AG04449 (cell line): ENCODE results near the gene PLA2R1.
A peak's percentile ranks its signal among the peaks of the same experiment; 100 is the strongest.

Experiments
- CTCF ChIA-PET: fragments of 350-600 bp; formaldehyde crosslinking; extraction: SDS; loops from one replicate; lab custom pipeline; 2021; ENCODE audit warnings: antibody characterized with exemption; lab: Yijun Ruan, JAX
- POLR2A ChIA-PET: fragments of 400-600, 350-600 bp; formaldehyde crosslinking; extraction: SDS; loops from one replicate; lab custom pipeline; 2020; ENCODE audit warnings: antibody characterized with exemption, inconsistent platforms; lab: Yijun Ruan, JAX
- DNase-seq: peaks from one replicate; pipeline ENCODE4 v3.0.0-alpha.2; 2010; ENCODE audit warnings: low read depth, low spot score
- H3K4me3 ChIP-seq: 2 replicates; pipeline ENCODE4 v1.5.1; 2011; ENCODE audit warnings: low read depth, mild to moderate bottlenecking, control low read depth, low read length
- CTCF ChIP-seq: IDR thresholded peaks from one replicate; pipeline ENCODE4 v1.5.1; 2011; ENCODE audit warnings: mild to moderate bottlenecking, moderate library complexity, low read length, control low read depth, inconsistent platforms; ENCODE audit not compliant: insufficient read depth; ENCODE audit errors: missing control alignments

PLA2R1 gene

GRCh38 chr2:159944874-159945273 is 117.5 kb downstream of the PLA2R1 start:
- no peak for TF ChIP-seq CTCF
- CTCF ChIA-PET = no interaction called here
- no peak overlapping the region for H3K4me3 ChIP-seq
- no peak for DNase-seq
- POLR2A ChIA-PET = no interaction called here

GRCh38 chr2:159942146-159942545 is 120.3 kb downstream of the PLA2R1 start:
- CTCF ChIA-PET = interaction anchor here (0.8 kb wide), 1 partner anchor 136 kb away, joined by 3 read pairs; no protein-coding TSS in a partner anchor
- TF ChIP-seq CTCF = no peak
- DNase-seq = no peak
- H3K4me3 ChIP-seq = no peak overlapping the region
- POLR2A ChIA-PET = no interaction called here

- no peak for TF ChIP-seq CTCF
- CTCF ChIA-PET = interaction anchor here (0.8 kb wide), 1 partner anchor 135 kb away, joined by 3 read pairs; no protein-coding TSS in a partner anchor
- POLR2A ChIA-PET = no interaction called here
- H3K4me3 ChIP-seq = no peak overlapping the region
- no peak for DNase-seq
Measured at GRCh38 chr2:159941729-159942128, 120.7 kb downstream of the PLA2R1 start.

- no peak overlapping the region for H3K4me3 ChIP-seq
- CTCF ChIA-PET = interaction anchor here (0.6 to 2.5 kb wide), 8 partner anchors 9 to 805 kb away, joined by 3 to 11 read pairs (median 3); no protein-coding TSS in a partner anchor
- POLR2A ChIA-PET = no interaction called here
- peak; percentile 20 for TF ChIP-seq CTCF
- no peak for DNase-seq
Measured at GRCh38 chr2:159939946-159940345, 122.5 kb downstream of the PLA2R1 start.

- TF ChIP-seq CTCF = no peak
- no peak for DNase-seq
- ChIA-PET CTCF (no interaction called here), POLR2A (no interaction called here)
- H3K4me3 ChIP-seq = no peak overlapping the region
Measured at GRCh38 chr2:159938395-159938794, 124.0 kb downstream of the PLA2R1 start.

- no peak overlapping the region for H3K4me3 ChIP-seq
- no peak for TF ChIP-seq CTCF
- ChIA-PET CTCF (interaction anchor here (0.6 kb wide), 1 partner anchor 70 kb away, joined by 3 read pairs; no protein-coding TSS in a partner anchor), POLR2A (no interaction called here)
- no peak for DNase-seq
Measured at GRCh38 chr2:159936471-159936870, 125.9 kb downstream of the PLA2R1 start.
